IMR-90 (cell line): ENCODE measurements around the gene MEF2C. TPM values are rescaled to one million over a fixed set of nuclear protein-coding genes. Genes with fewer than 3 reads are reported as not detected.

Experiments
- ATAC-seq: fragments of 200-7000 bp; cut with Tn5 transposase; 2 replicates; pipeline ENCODE4 v1.9.1; 2020; ENCODE audit warnings: low read depth, mild to moderate bottlenecking, moderate library complexity
- BruUV-seq: library from RNA; stranded (reverse); fragments of 400-500 nt; replicated peaks from 2 replicates; lab custom pipeline; 2021; lab: Mats Ljungman, UMichigan
- CTCF ChIA-PET: fragments of 300-600 bp; formaldehyde crosslinking; extraction: SDS; loops from one replicate; lab custom pipeline; 2021; ENCODE audit warnings: antibody characterized with exemption; lab: Yijun Ruan, JAX
- POLR2A ChIA-PET: fragments of 300-600 bp; sonication (Branson Sonifier 250); formaldehyde crosslinking; loops from one replicate; lab custom pipeline; 2022; ENCODE audit warnings: antibody characterized with exemption; ENCODE audit not compliant: unreplicated experiment; lab: Charles Lee
- DNase-seq: peaks from one replicate; pipeline ENCODE4 v3.0.0; 2013
- H2AFZ ChIP-seq: replicated peaks from 2 replicates; pipeline ENCODE3; 2013; ENCODE audit warnings: low read length, mild to moderate bottlenecking; ENCODE audit not compliant: poor library complexity
- H2AK5ac ChIP-seq: 2 replicates; pipeline ENCODE4 v1.6.1; 2013; ENCODE audit warnings: low read depth, low read length, inconsistent platforms
- H2AK9ac ChIP-seq: replicated peaks from 2 replicates; pipeline ENCODE3; 2013; ENCODE audit warnings: mild to moderate bottlenecking, low read depth, low read length, moderate library complexity; ENCODE audit not compliant: poor library complexity
- H2BK120ac ChIP-seq: 2 replicates; pipeline ENCODE4 v1.6.1; 2013; ENCODE audit warnings: low read depth, low read length, inconsistent platforms
- H2BK15ac ChIP-seq: 3 replicates; pipeline ENCODE4 v1.6.1; 2013; ENCODE audit warnings: low read depth, low read length, inconsistent platforms
- H2BK20ac ChIP-seq: 2 replicates; pipeline ENCODE4 v1.6.1; 2013; ENCODE audit warnings: low read depth, mild to moderate bottlenecking, inconsistent platforms, low read length, moderate library complexity
- H2BK5ac ChIP-seq: 2 replicates; pipeline ENCODE4 v1.6.1; 2013; ENCODE audit warnings: mild to moderate bottlenecking, low read depth, low read length, inconsistent platforms; ENCODE audit not compliant: poor library complexity, severe bottlenecking
- H3K14ac ChIP-seq: replicated peaks from 2 replicates; pipeline ENCODE4 v1.6.1; 2013; ENCODE audit warnings: low read depth, low read length, inconsistent platforms
- H3K18ac ChIP-seq: 2 replicates; pipeline ENCODE4 v1.6.1; 2013; ENCODE audit warnings: low read depth, low read length, control low read depth
- H3K23ac ChIP-seq: 2 replicates; pipeline ENCODE4 v1.6.1; 2013; ENCODE audit warnings: low read depth, low read length, inconsistent platforms
- H3K27ac ChIP-seq: 2 replicates; pipeline ENCODE4 v1.5.1; 2013; ENCODE audit warnings: mild to moderate bottlenecking, control low read depth, low read length; ENCODE audit not compliant: insufficient read depth
- H3K27me3 ChIP-seq: 2 replicates; pipeline ENCODE4 v1.6.1; 2013; ENCODE audit warnings: low read length; ENCODE audit not compliant: control insufficient read depth, insufficient read depth
- H3K36me3 ChIP-seq: 2 replicates; pipeline ENCODE4 v1.6.1; 2013; ENCODE audit warnings: low read length, mixed read lengths; ENCODE audit not compliant: control insufficient read depth, insufficient read depth
- H3K4ac ChIP-seq: 2 replicates; pipeline ENCODE4 v1.6.1; 2013; ENCODE audit warnings: low read depth, low read length, inconsistent platforms
- H3K4me1 ChIP-seq: 2 replicates; pipeline ENCODE4 v1.6.1; 2013; ENCODE audit warnings: low read length, mixed read lengths; ENCODE audit not compliant: control insufficient read depth, insufficient read depth
- H3K4me2 ChIP-seq: 2 replicates; pipeline ENCODE4 v1.6.1; 2013; ENCODE audit warnings: low read depth, mild to moderate bottlenecking, control low read depth, low read length, moderate library complexity
- H3K4me3 ChIP-seq: 2 replicates; pipeline ENCODE4 v1.5.1; 2013; ENCODE audit warnings: low read depth, mild to moderate bottlenecking, control low read depth, low read length, moderate library complexity; ENCODE audit not compliant: insufficient read depth
- H3K56ac ChIP-seq: 2 replicates; pipeline ENCODE4 v1.6.1; 2013; ENCODE audit warnings: low read length, inconsistent platforms; ENCODE audit not compliant: insufficient read depth; ENCODE audit errors: extremely low read depth
- H3K79me1 ChIP-seq, 2 experiments: 2 replicates each; pipeline ENCODE4 v1.6.1; 2013; ENCODE audit warnings: low read length in 2 of 2, inconsistent platforms in 1 of 2, low read depth in 1 of 2
- H3K9ac ChIP-seq: 2 replicates; pipeline ENCODE4 v1.6.1; 2013; ENCODE audit warnings: low read depth, low read length, control low read depth
- H3K9me1 ChIP-seq: 2 replicates; pipeline ENCODE4 v1.6.1; 2013; ENCODE audit warnings: low read length, inconsistent platforms; ENCODE audit not compliant: insufficient read depth
- H3K9me3 ChIP-seq: 2 replicates; pipeline ENCODE4 v1.6.1; 2013; ENCODE audit warnings: low read length; ENCODE audit not compliant: control insufficient read depth, insufficient read depth
- H4K20me1 ChIP-seq: 2 replicates; pipeline ENCODE4 v1.6.1; 2013; ENCODE audit warnings: low read length, inconsistent platforms; ENCODE audit not compliant: insufficient read depth
- H4K5ac ChIP-seq: 2 replicates; pipeline ENCODE4 v1.6.1; 2013; ENCODE audit warnings: mild to moderate bottlenecking, low read depth, low read length, control low read depth
- H4K8ac ChIP-seq, 2 experiments: 2 replicates each; pipeline ENCODE4 v1.6.1; 2013; ENCODE audit warnings: low read depth in 2 of 2, low read length in 2 of 2, control low read depth in 1 of 2, inconsistent platforms in 1 of 2
- H4K91ac ChIP-seq: 2 replicates; pipeline ENCODE4 v1.6.1; 2013; ENCODE audit warnings: low read depth, low read length, inconsistent platforms; ENCODE audit not compliant: insufficient read depth
- CEBPB ChIP-seq: IDR thresholded peaks from 2 replicates; pipeline ENCODE4 v1.6.1; 2012; ENCODE audit warnings: low read depth, low read length, improper control_type of control experiment
- CTCF ChIP-seq: conservative IDR thresholded peaks from 2 replicates; pipeline ENCODE4 v1.5.1; 2012; ENCODE audit warnings: mild to moderate bottlenecking, low read depth, low read length, improper control_type of control experiment
- ELK1 ChIP-seq: fragments of 150-350 bp; IDR thresholded peaks from 2 replicates; pipeline ENCODE4 v1.6.1; 2016; ENCODE audit warnings: low read depth, mild to moderate bottlenecking, low read length, moderate library complexity, borderline replicate concordance
- FOS ChIP-seq: fragments of 150-350 bp; IDR thresholded peaks from 2 replicates; pipeline ENCODE4 v1.6.1; 2016; ENCODE audit warnings: low read depth, low read length
- MAFK ChIP-seq: IDR thresholded peaks from 2 replicates; pipeline ENCODE4 v1.6.1; 2012; ENCODE audit warnings: low read depth, low read length, improper control_type of control experiment
- MAZ ChIP-seq: IDR thresholded peaks from 2 replicates; pipeline ENCODE4 v1.6.1; 2012; ENCODE audit warnings: low read depth, mild to moderate bottlenecking, low read length, improper control_type of control experiment, moderate library complexity, borderline replicate concordance
- MXI1 ChIP-seq: IDR thresholded peaks from 2 replicates; pipeline ENCODE4 v1.6.1; 2012; ENCODE audit warnings: low read depth, mild to moderate bottlenecking, low read length, moderate library complexity, borderline replicate concordance
- NFE2L2 ChIP-seq: fragments of 150-350 bp; IDR thresholded peaks from 2 replicates; pipeline ENCODE4 v1.6.1; 2016; ENCODE audit warnings: low read depth, mild to moderate bottlenecking, low read length
- RAD21 ChIP-seq: IDR thresholded peaks from 2 replicates; pipeline ENCODE4 v1.6.1; 2012; ENCODE audit warnings: low read length, improper control_type of control experiment
- RFX5 ChIP-seq: IDR thresholded peaks from 2 replicates; pipeline ENCODE4 v1.8.0; 2012; ENCODE audit warnings: low read depth, mild to moderate bottlenecking, low read length, moderate library complexity
- USF2 ChIP-seq: fragments of 150-350 bp; IDR thresholded peaks from 2 replicates; pipeline ENCODE4 v1.6.1; 2017; ENCODE audit warnings: mild to moderate bottlenecking, antibody characterized with exemption, low read length, low read depth
- WGBS, 2 experiments: methylation state at CpG; one replicate each; pipeline versions ENCODE4 v1.1.5 to v1.1.7; 2013; ENCODE audit warnings: missing lambda C conversion rate in 2 of 2; ENCODE audit not compliant: insufficient read length in 1 of 2; ENCODE audit errors: extremely low coverage in 2 of 2; 5-methylcytosine and 5-hydroxymethylcytosine counted together
- dilution Hi-C: fragments of 300-500 bp; cut with HindIII; formaldehyde crosslinking; loops from one replicate; pipeline ENCODE4 v1.14.3; 2018; ENCODE audit warnings: low sequenced_read_pairs; ENCODE audit not compliant: unreplicated experiment
- in situ Hi-C: fragments of 300-500 bp; cut with MboI; formaldehyde crosslinking; loops from 3 replicates; pipeline ENCODE4 v1.14.3; 2019; ENCODE audit warnings: low sequenced_read_pairs, inconsistent platforms, mixed read lengths
- intact Hi-C: fragments of 100-400 bp; cut with micrococcal nuclease; formaldehyde crosslinking; loops from 2 replicates; pipeline ENCODE4 v1.10.0; 2022
- polyA plus RNA-seq, 3 experiments: library from polyadenylated mRNA; depleted of rRNA; stranded (reverse); fragments of >200 nt; gene quantifications; 2 replicates each; pipeline ENCODE4 v1.2.3, GENCODE V29; 2012; ENCODE audit warnings: low replicate concordance in 1 of 3
- total RNA-seq: library from RNA; depleted of rRNA; stranded (reverse); fragments of >200 nt; gene quantifications from 2 replicates; pipeline ENCODE4 v1.2.3, GENCODE V29; 2012

Gene MEF2C
- total and polyA plus RNA-seq, 2 of the 4 experiments (the other 2 are of a cell fraction): 1.5 to 6.8 TPM

GRCh38 chr5:88926774-88927173 is 43.8 kb upstream of the MEF2C start:
- H4K8ac ChIP-seq: no peak overlapping the region
- H3K56ac ChIP-seq: no peak overlapping the region
- no TSS peak for BruUV-seq
- no peak overlapping the region for H2BK5ac ChIP-seq
- no peak overlapping the region for H3K4me2 ChIP-seq
- no peak for TF ChIP-seq NFE2L2
- TF ChIP-seq CTCF: no peak
- no peak for TF ChIP-seq MAFK
- TF ChIP-seq FOS: no peak
- TF ChIP-seq USF2: no peak
- TF ChIP-seq CEBPB: no peak
- TF ChIP-seq RFX5: no peak
- no peak for TF ChIP-seq MXI1
- no peak for TF ChIP-seq RAD21
- no peak for TF ChIP-seq MAZ
- no peak for TF ChIP-seq ELK1
- H2AK9ac ChIP-seq: no peak overlapping the region
- H3K36me3 ChIP-seq: no peaks in the 10 kb centered on the region
- H4K91ac ChIP-seq: no peak overlapping the region
- no peak overlapping the region for H2BK15ac ChIP-seq
- no peak overlapping the region for H3K4ac ChIP-seq
- no peak overlapping the region for H3K14ac ChIP-seq
- no peak overlapping the region for H2BK20ac ChIP-seq
- WGBS, 2 experiments: no CpG with 5 or more reads among the region's 7 CpGs
- no peak overlapping the region for H4K5ac ChIP-seq
- H4K20me1 ChIP-seq: no peaks in the 10 kb centered on the region
- H3K4me1 ChIP-seq: no peaks in the 10 kb centered on the region
- no peak overlapping the region for H2AK5ac ChIP-seq
- intact Hi-C loops (no loop called here), in situ Hi-C loops (no loop called here), dilution Hi-C loops (no loop called here)
- ChIA-PET POLR2A (no interaction called here), CTCF (interaction anchor here (0.7 to 1.6 kb wide), 2 partner anchors 34 to 97 kb away, joined by 4 read pairs; no protein-coding TSS in a partner anchor)
- no peak for DNase-seq
- H3K23ac ChIP-seq: no peak overlapping the region
- H3K27me3 ChIP-seq: no peaks in the 10 kb centered on the region
- H3K9ac ChIP-seq: no peak overlapping the region
- no peak overlapping the region for H3K18ac ChIP-seq
- 0 out of 2 replicates have a peak, but pooled peaks cover 3% of the 10 kb centered on the region for H3K9me1 ChIP-seq
- no peak overlapping the region for H2AFZ ChIP-seq
- H2BK120ac ChIP-seq: no peak overlapping the region
- H3K27ac ChIP-seq: no peak overlapping the region
- ATAC-seq: no peak
- no peaks in the 10 kb centered on the region for H3K79me1 ChIP-seq
- H3K4me3 ChIP-seq: no peak overlapping the region
- H3K9me3 ChIP-seq: no peaks in the 10 kb centered on the region
